AG09309 (cell line): ENCODE data around the gene AMPH.

ENCODE experiments used
- DNase-seq: peaks from one replicate; pipeline ENCODE4 v3.0.0-alpha.2; 2010; ENCODE audit warnings: low read depth
- H3K4me3 ChIP-seq: 2 replicates; pipeline ENCODE4 v1.5.1; 2011; ENCODE audit warnings: mild to moderate bottlenecking, low read depth, low read length, moderate library complexity; ENCODE audit not compliant: control insufficient read depth
- TF ChIP-seq, protein P1 (sequence below): IDR thresholded peaks from 2 replicates; pipeline ENCODE4 v1.5.1; 2011; ENCODE audit warnings: mild to moderate bottlenecking, low read depth, low read length, inconsistent platforms; ENCODE audit not compliant: insufficient read depth, control insufficient read depth; ENCODE audit errors: missing control alignments

The AMPH gene

DNA sequence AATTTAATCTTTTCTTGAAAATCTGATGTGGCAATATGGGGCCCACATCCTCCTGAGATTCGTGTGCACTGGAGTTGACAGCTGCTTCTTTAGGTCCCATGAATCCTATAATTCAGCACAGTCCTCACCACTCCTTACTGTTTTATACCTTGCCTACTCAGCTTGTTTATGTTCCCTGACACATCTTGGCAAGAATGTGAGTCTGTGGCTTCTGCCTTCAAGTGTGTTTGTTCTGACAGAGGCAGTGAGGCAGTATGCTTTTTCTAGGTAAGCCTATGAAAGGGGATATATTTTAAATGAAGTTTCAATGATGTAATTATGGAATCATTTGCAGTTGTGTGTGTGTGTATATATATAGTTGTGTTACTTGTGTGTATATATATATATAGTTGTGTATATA is 106.4 kb downstream of the AMPH start:
- TF ChIP-seq, protein P1, sequence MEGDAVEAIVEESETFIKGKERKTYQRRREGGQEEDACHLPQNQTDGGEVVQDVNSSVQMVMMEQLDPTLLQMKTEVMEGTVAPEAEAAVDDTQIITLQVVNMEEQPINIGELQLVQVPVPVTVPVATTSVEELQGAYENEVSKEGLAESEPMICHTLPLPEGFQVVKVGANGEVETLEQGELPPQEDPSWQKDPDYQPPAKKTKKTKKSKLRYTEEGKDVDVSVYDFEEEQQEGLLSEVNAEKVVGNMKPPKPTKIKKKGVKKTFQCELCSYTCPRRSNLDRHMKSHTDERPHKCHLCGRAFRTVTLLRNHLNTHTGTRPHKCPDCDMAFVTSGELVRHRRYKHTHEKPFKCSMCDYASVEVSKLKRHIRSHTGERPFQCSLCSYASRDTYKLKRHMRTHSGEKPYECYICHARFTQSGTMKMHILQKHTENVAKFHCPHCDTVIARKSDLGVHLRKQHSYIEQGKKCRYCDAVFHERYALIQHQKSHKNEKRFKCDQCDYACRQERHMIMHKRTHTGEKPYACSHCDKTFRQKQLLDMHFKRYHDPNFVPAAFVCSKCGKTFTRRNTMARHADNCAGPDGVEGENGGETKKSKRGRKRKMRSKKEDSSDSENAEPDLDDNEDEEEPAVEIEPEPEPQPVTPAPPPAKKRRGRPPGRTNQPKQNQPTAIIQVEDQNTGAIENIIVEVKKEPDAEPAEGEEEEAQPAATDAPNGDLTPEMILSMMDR, result no peak
- H3K4me3 ChIP-seq, result no peak overlapping the region
- DNase-seq, result no peak

DNA sequence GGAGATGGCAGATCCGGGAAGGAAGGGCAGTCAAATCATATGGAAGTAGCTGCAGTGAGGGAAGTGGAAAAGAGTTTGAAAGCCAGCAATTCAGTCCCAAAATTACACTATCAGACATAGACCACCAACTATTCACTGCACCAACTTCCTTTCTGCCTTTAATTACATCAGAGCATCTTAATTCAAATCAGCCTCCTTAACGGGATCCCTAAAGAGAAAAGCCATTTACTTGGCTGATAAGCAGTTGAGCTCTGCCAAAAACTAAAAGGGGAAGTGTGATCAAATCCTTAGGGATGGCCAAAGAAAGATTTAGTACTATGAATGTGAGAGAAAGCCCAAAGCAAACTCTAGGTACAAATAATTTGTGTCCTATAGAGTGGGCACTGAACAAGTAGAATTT is 110.4 kb downstream of the AMPH start:
- H3K4me3 ChIP-seq, result no peak overlapping the region
- no peak for DNase-seq
- TF ChIP-seq, protein P1, result no peak

DNA sequence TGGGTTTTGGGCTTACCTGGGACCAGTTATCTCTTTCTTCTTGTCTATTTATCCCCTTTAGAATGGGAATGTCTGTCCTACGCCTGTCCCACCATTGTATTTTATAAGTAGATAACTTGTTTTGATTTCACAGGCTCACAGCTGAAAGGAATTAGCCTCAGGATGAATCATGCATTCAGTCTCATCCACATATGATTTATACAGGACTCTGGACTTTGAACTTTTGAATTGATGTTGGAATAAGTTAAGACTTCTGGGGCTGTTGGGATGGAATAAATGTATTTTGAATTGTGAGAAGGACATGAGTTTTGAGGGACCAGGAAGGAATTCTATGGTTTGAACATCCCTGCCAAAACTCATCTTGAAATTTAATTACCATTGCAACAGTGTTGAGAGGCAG is 112.6 kb downstream of the AMPH start:
- DNase-seq, result peak; percentile 25
- H3K4me3 ChIP-seq, result no peak overlapping the region
- TF ChIP-seq, protein P1, result no peak

DNA sequence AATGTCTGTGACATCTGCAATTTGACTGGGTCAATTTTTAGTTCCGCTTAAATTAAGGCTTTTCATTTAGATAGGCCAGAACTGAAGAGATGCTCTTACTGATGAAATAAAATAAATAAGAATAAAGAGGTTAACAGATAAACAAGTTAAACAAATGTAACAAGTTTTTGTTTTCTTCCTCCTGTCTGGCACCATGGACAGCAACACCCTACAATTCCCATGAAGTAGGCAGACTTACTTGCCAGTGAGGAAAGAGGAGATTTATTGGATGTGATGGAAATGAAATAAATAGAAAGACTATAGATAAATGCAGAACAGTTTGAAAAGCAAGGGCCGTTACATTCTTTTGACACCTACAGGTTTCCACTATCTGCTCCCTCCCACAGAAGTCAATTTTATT is 118.5 kb downstream of the AMPH start:
- DNase-seq, result no peak
- no peak overlapping the region for H3K4me3 ChIP-seq
- TF ChIP-seq, protein P1, result no peak

DNA sequence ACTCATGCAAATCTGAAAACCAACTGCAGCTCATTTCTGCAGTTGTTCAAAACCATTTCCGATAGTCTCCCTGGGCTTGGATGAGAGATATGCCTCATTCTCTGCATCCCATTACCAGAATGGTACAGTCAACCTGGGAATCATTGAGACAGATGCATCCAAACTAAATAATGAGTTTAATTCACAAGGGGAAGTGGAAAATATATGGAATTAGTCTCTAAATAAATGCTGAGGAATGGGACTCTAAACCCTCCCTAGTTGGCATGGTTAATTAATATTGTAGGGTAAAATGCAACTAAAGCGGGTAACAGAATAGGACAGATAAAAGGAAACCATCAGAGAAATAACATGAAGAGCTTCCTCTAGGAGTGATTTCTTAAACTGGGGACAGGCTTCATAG is 118.9 kb downstream of the AMPH start:
- TF ChIP-seq, protein P1, result no peak
- no peak for DNase-seq

DNA sequence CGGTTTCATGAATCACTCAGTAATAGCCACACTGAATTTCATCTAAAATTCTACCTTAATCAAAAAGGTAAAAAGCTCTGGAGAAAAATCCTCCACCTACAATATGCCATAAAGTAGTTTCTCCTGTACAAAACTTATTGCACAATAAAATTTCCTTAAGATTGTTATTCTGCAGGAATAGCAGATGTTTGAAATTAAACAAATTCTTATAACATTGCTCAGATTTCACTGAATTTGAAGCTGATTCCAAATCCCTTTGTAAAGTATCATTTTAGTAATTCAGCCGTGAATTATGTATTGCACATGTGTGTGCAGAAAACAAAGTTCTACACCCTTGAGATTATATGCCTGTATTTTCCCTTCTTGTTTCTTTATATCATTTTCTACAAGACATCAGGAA is 123.8 kb downstream of the AMPH start:
- TF ChIP-seq, protein P1, result no peak
- no peak for DNase-seq
- H3K4me3 ChIP-seq, result no peak overlapping the region

More for the DNA sequence above, 118.9 kb downstream of the AMPH start:
- no peak overlapping the region for H3K4me3 ChIP-seq

DNA sequence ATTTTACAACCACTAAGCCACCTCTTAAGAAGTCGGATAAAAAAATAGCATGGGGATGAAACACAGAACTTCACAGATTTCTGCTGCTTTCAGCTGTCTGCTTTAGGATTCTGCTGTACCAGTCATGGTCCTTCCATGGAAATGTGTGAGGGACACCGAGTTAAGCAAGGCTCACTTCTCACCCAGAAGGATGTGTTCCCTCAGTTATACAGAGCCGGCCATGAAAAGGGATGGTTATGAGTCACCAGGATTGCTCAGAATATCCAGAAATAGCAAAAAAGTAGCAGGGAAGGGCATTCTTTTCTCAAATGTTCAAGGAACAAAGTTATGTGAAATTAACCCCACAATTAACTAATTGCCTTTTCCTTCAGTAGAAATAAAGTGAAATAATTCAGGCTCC is 124.4 kb downstream of the AMPH start:
- TF ChIP-seq, protein P1, result no peak
- no peak overlapping the region for H3K4me3 ChIP-seq
- DNase-seq, result peak; percentile 51
